GM04503 (cell line): ENCODE measurements around the gene CGB1.
"Not testable (repeated sequence)": the region's sequence is repeated elsewhere in the genome, so short reads cannot be mapped to it uniquely, and the experiment has no call there.

Source experiments
- DNase-seq: peaks from one replicate; pipeline ENCODE4 v3.0.0-alpha.2; 2012; ENCODE audit warnings: low read depth

Gene CGB1

DNA sequence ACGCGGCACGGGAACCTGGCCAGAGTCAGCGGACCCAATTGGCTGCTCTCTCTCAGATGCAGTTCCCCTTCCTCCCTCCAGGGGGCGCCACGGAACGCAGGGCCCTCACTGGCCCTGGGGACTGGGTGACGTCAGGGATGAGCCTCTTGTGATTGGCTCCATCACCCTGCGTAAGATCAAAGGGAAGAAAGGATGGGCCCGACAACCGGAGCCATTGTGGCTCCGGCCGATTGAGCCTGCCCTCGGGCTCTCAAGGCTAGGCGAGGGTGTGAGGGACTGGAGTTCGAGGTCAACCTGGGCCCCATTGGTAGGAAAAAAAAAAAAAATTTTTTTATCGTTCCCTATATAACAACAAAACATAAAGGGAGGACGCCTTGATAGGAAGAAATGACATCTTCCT is at the start of gene CGB1:
CGB1 (minus strand) TSS at position 81 of the 400 bp plus-strand sequence. CDS start 184 bp downstream, outside the sequence.
- DNase-seq: not testable (repeated sequence)

DNA sequence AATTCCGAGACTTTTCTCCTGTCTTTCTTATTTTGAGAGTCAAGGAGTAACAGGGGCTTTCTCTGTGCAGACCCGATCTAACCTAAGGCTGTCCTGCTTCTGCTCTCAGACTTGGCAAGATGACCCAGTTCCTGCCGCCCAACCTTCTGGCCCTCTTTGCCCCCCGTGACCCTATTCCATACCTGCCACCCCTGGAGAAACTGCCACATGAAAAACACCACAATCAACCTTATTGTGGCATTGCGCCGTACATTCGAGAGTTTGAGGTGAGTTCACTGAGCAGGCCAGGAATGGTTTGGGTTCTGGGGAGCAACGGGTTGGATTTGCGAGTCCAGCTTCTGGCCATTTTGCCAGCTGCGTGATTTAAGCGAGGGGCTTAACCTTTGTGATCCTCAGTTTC is 49.6 kb upstream of the CGB1 start:
- DNase-seq: no peak

DNA sequence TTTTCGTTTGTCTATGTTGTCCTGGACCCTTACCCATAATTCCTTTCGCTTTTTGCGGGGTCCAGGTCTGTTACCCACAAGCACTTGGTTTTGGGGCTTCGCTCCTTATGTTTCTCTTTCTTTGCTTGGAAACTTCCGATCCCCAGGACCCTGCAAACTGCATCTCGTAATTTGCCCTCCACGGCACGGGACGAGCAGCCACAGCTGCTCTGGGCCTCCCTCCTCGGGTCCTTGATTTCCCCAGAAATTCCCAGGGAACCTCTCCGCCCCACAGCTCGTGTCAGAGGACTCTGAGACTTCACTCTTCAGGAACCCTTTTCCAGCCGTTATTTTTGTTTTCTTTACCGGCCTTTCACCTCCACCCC is 49.2 kb upstream of the CGB1 start:
- no peak for DNase-seq

DNA sequence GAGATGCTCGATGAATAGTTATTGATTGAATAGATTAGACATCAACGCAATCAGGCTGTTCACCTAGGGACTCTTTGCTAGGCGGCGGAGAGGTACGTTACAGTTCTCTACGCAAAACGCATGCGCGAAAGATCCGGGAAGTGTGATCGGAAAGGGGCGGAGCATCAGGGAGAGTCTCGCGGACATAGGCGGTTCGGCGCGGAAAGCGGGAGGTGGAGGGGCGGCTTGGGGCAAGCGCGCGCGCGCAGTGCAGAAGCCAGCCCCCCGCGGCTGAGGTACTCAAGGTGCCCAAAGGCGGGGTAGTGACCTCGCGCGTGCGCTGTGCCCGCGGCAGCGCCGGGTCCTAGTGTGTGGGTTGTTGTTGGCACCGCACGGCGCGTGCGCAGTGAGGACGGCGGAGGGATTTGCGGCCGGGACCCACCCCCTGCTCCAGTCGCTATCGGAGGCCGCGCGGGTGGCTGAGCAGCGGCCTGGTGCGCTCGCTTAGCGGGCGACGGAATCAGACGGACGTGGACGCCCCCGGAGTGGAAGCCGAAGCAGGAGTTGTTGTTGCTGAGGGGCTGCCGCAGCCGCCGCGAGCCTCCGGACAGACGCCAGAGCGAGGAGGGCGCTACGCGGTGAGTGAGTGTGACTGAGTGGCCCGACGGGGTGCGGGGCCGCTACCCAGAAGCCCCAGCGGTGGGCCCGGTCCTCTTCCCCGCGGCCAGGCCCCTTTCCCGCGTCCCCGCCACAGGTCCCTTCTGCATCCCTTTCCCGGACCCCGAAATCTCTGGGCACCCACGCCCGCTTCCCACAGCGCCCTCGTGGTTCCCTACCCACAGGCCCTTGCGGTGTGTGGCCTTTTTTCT is 48.5 kb upstream of the CGB1 start, which contains the start of gene SNRNP70:
SNRNP70 (plus strand) TSS at position 432 of the 848 bp plus-strand sequence. CDS start 964 bp downstream, outside the sequence.
- DNase-seq: peak; percentile 90

DNA sequence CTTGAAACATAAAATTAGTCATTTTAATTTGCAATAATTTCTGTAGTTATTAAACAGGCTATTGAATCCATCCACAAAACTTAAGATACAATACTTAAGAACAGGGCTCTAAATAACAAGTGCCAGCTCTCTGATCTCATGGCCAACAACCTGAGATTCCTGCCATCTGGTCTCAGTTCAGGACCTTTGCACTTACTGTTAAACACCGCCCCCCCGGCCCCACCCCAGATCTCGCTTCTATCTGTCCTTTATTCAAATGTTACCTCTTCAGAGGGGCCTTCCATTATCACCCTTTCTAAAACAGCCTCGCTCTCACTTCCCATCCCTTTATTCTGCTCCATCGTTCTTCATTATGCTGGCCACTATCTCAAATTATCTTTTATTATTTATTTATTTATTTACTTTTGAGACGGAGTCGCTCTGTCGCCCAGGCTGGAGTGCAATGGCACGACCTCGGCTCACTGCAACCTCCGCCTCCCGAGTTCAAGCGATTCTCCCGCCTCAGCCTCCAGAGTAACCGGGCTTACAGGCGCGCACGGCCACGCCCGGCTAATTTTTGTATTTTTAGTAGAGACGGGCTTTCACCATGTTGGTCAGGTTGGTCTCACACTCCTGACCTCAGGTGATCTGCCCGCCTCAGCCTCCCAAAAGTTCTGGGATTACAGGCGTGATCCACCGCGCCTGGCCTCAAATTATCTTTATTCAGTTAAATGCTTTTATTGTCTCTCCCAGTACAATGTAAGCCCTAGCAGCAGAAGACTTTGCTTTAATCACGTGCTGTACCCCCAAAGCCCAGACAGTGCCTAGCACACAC is 47.7 kb upstream of the CGB1 start:
- DNase-seq: no peak

DNA sequence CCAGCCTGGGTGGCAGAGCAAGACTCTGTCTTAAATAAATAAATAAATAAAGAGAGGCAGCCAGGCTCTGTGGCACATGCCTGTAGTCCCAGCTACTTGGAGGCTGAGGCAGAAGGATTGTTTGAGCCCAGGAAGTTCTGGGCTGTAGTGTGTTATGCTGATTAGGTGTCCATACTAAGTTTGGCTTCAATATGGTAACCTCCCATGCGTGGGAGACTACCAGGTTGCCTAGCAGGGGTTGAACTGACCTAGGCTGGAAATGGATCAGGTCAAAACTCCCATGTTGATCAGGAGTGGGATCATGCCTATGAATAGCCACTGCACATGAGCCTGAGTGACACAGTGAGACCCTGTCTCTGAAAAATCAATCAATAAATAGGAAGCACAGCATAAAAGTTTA is 44.6 kb upstream of the CGB1 start:
- no peak for DNase-seq

DNA sequence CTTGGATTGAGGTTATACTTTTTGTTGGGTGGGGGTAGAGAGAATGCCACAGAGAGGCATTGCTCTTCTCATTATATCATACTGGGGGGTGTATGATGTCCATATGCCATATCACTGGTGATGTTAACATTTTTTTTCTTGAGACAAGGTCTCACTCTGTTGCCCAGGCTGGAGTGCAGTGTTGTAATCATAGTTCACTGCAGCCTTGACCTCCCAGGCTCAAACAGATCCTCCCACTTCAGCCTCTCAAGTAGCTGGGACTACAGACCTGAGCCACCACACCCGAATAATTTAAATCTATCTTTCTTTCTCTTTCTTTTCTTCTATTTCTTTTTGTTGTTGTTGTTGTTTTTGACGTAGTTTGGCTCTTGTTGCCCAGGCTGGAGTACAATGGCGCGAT is 43.7 kb upstream of the CGB1 start:
- DNase-seq: no peak

DNA sequence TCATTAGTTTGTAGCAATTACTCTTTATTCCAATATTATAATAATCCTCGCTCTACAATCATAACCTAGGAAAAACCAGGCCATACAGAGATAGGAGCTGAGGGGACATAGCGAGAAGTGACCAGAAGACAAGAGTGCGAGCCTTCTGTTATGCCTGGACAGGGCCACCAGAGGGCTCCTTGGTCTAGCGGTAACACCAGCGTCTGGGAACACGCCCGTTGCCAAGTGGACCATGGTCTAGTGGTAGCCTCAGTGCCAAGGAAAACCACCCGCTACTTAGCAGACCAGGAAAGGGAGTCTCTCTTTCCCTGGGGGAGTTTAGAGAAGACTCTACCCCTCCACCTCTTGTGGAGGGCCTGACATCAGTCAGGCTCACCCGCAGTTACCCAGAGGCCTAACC is 38.2 kb upstream of the CGB1 start:
- not testable (repeated sequence) for DNase-seq

DNA sequence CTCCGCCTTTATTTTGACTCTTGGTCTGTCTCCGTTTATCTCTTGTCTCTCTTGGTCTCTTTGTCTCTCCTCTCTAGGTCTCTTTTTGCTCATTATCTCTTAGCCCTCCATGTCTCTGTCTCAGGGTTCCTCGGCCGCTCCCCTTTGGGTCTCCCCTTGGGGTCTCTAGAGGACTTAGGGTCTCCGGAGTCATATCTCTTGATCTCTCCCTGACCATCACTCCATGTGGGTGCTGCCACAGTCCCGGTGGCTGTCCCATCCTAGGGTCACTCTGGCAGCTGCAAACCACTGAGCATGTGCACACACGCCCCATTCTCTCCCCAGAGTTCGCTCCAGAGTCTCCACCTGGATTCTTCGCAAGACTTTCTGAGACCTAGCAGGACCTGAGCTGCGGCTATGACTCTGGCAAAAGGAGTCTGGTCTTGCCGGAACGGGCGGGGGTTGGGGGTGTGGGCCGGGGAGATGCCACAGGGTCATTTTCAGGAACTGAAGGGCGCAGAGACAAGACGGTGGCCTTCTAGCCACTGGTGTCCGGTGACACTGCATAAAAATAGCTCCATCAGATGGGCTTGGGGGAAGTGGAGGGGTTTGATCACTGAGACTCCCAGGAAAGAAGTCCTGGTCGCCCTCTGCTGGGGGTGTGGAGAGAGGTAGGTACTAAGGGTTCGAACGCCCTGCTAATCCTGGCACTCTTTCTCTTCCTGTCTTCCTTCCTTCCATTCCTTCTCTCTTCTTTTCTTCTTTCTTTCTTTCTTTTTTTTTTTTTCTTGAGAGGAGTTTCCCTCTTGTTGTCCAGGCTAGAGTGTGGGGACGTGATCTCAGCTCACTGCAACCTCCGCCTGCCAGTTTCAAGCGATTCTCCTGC is 37.1 kb upstream of the CGB1 start:
- DNase-seq: no peak

DNA sequence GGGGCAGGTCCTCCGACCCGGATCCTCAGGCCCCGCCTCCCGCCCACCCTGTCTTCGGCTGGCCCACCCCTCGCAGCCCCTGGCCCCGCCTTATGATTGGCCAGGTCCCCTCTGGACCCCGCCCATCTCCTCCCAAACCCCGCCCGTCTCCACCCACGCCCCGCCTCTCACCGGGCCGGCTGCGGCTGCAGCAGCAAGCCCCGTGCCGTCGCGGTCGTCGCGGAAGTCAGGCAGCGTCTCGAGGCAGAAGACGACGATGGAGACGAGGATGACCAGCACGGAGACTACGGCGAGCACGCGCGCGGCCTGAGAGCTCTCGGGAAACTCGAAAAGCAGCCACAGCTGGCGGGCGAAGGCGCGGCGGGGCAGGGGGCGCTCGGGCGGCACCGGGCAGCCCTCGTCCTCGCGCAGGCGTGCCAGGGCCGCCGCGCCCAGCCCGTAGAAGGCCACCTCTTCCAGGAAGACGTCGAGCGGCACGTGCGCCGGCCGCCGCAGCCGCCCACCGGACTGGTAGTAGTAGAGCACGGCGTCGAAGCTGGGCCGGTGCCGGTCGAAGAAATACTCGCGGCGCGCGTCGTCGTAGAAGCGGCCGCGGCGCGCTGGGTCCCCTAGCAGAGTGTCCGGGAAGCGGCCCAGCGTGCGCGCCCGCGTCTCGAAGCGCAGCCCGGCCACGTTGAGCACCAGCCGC is 35.3 kb upstream of the CGB1 start:
- no peak for DNase-seq

DNA sequence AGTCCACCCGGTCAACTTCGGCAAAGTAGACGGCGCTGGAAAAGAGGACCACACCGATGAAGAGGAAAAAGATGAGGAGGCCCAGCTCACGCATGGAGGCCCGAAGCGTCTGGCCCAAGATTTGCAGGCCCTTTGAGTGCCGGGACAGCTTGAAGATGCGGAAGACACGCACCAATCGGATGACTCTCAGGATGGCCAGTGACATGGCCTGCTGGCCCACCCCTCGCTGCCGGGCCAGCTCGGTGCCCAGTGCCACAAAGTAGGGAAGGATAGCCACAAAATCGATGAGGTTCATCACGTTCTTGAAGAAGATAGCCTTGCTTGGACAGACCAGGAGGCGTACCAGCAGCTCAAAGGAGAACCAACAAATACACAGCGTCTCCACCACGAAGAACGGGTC is 33.7 kb upstream of the CGB1 start:
- no peak for DNase-seq

DNA sequence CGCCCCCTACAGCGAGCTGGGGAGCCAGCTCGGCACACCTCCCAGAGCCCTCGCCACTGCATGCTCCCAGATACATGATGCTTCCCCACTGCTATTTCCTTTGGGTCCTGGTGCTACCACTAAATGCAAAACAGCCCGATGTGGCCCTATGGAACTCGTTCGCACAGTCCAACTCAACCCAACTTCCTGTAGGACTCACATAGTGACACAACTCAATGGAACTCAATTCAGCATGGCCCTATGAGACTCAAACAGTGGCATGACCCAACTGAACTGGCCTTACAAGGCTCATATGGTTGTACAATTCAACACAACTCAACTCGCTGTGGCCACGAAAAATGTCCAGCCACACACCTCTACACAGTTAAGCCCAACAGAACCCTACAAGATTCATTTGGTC is 32.3 kb upstream of the CGB1 start:
- DNase-seq: no peak

DNA sequence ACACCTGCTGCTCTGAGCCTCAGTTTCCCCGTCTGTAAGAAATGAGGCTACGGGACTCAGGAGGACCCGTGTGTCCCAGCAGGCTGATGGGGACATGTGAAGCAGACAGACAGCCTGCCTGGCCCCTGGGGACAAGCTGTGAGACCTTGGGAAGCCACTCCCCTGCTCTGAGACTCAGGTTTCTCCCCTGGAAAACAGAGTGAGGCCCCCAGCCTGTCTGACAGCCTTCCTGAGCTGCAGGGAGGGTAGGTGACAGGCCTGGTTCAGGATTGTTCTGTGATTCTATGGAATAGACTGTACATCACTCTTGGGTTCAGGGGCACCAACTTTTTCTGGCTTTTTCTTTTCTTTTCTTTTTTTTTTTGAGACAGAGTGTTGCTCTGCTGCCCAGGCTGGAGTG is 30.9 kb upstream of the CGB1 start:
- no peak for DNase-seq

DNA sequence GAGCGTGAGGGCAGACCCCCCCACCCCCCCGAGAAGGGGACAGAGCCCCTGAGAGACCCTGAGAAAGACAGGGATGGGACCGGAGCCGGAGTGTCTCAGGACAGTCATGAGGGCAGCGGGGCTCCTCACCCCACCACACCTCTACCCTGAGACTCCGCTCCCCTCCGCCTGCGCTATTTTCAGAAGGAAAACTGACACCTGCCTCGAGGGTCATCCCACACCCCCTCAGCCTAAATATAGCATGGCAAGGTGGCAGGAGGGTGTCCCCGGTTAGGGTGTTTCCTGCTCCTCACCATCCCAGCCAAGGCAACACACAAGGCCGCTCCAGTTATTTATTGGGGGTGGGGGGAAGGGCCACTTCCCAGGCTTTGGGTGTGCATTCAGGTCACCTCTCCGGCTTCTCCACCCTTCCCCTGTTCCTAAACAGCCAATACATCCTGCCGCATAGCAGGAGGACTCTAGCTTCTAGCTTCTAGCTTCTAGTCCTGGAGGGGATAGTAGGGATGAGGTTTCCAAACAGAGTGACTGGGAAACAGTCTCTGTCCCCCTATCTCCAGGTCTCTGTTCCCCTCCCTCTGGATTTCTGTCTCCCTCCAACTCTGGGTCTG is 29.3 kb upstream of the CGB1 start:
- DNase-seq: no peak

DNA sequence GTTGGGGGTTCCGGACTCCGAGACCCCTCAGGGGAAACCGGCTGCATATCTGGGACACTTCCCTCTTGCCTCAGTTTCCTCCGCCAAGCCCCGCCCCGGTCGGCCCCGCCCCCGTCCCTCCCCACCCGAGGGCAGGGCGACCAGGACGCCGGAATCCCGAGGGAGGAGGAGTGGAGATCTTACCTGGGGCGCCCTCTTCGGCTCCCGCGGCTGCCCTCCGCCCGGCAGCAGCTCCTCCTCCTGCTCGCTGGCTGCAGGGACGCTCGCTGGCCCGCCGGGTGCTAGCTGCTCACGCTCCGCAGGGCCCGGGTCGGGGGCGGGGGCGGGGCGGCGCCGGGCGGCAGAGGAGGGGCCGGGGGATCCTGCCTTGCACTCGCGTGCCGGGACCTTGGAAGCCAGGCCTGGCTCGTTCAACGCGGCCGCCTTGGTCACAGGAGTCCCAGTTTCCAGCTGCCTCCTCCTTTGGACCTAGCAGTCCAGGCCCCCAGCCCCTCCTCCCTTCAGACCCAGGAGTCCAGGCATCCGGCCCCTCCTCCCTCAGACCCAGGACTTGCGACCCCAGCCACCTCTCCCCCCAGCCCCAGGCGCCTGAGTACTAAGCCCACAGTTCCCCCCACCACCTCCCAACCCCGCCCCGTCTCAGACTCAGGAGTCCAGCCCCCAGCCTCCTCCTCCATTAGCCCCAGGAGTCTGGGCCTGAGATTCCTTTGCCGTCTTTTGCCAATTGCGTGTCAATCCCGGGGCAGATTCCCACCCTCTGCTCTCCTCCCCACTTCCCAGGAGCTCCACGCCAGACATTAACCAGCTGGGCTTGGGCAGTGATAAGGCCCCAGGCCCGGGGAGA is 28.3 kb upstream of the CGB1 start, which contains the start of gene NTF4:
NTF4 (minus strand) TSS at position 51 of the 844 bp plus-strand sequence. CDS start 2,821 bp downstream, outside the sequence.
- DNase-seq: no peak

DNA sequence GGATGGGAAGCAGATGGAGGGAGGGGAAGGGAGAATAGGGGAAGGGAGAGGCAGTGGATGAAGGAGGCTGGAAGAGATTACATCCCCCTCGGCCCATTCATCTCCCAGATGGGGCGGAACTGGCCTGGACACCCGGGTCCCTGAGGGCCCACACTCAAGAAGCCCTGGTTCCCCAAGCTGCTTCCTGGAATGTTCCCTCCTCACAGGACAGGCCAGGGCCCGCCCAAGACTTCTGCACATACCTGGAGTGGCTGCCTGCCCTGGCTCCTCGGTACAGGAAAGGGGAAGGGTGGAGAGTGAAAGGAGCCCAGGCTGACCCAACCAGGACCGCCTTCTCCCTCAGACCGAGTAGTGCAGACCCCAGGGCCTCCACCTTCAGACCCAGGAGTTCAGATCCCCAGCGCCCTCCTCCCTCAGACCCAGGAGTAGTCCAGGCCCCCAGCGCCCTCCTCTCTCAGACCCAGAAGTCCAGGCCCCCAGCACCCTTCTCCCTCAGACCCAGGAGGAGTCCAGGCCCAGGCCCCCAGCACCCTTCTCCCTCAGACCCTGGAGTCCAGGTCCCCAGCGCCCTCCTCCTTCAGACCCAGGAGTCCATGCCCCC is 27.4 kb upstream of the CGB1 start:
- no peak for DNase-seq

DNA sequence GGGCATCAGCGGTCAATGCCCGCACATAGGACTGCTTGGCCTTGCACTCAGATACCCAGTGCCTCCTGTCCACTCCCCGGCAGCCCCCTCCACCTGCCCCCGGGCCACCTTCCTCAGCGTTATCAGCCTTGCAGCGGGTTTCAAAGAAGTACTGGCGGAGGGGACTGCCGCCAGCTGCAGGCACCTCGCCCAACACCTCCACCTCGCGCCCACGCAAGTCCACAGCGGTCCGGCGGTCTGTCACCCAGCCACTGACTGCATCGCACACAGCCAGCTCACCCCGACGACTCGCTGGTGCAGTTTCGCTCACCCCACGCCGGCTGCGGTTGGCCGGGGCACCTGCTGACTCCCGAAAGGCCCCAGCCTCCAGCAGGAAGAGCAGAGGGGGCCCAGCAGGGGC is 24.8 kb upstream of the CGB1 start:
- no peak for DNase-seq

DNA sequence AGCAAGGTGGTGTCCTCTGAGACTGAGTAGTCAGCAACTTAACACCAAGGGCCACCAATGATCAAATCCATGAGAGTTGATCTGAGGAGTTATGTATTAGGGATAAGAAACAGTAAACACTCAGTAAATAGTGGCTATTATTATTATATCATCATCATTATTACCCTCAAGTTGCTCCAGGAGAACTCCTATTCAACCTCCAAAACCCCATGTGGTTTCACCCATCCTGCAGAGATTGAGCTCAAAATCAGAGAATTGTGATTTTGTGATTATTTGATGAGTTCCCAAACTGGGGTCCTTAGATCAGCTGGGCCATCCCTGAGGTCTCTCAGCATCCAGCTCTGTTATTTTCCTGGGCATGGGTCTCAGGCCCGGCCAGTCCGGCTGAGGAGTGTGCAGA is 24.3 kb upstream of the CGB1 start:
- DNase-seq: no peak

DNA sequence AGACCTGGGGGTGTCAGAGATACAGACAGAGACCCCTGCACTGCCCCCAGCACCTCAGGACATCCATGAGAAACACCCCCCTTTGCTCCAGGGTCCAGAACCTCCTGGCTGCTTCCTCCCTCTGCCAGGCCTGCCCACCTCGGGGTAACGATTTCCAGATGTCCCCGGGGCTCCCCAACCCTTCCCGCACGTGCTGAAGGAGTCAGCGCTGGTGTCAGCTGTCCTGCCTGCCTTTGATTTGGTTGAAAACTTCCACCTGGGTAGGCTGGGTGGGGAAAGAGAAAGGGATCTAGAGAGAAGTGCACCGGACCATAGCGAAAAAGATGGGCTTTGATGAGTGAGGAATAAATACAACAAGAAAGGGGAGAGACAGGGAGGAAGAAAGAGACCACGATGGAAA is 22.4 kb upstream of the CGB1 start:
- DNase-seq: no peak

DNA sequence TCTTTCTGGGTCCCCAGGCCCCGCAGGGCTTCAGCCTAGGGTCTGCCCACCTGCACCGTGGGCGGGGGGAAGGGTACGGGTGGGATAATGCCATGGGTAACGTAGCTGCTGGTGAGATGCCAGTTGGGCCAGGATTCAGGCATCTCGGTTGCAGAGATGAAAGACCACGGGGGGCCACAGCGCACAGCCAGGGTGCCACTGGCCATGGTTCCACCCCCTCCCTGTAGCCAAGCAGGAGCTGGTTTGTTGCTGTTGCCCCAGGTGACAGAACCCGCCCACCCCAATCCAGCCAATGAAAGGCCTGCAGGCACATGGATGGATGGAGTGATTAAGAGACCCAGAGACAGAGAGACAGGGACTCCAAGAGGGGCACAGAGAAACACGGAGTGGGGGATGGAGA is 21.9 kb upstream of the CGB1 start:
- no peak for DNase-seq
